GM12874 (cell line): ENCODE data around the gene MINDY4.

Experiments
- CTCF ChIP-seq: IDR thresholded peaks from 2 replicates; pipeline ENCODE4 v1.5.1; 2011; ENCODE audit warnings: low read depth, mild to moderate bottlenecking, control low read depth, low read length, moderate library complexity; ENCODE audit not compliant: insufficient read depth

The MINDY4 gene

GRCh38 chr7:30899630-30900029 lies 128.4 kb downstream of the MINDY4 start:
- no peak for TF ChIP-seq CTCF

- TF ChIP-seq CTCF, result no peak
These were observed 128.8 kb downstream of the MINDY4 start for GRCh38 chr7:30900053-30900452.

- no peak for TF ChIP-seq CTCF
These were observed 129.7 kb downstream of the MINDY4 start for GRCh38 chr7:30900803-30901362.

GRCh38 chr7:30901856-30902255 lies 130.6 kb downstream of the MINDY4 start:
- no peak for TF ChIP-seq CTCF

- no peak for TF ChIP-seq CTCF
These were observed 131.2 kb downstream of the MINDY4 start for GRCh38 chr7:30902466-30902865.

GRCh38 chr7:30903146-30903545 lies 131.9 kb downstream of the MINDY4 start:
- TF ChIP-seq CTCF, result no peak

- TF ChIP-seq CTCF, result no peak
These were observed 133.3 kb downstream of the MINDY4 start for GRCh38 chr7:30904561-30904960.
